NCI-H2227 treated with DMSO at 0.1 percent for 48 hours (cell line): Measurements from ENCODE around the gene PRR22.
"Not testable (repeated sequence)": the region's sequence is repeated elsewhere in the genome, so short reads cannot be mapped to it uniquely, and the experiment has no call there.

Experiments
- DNase-seq: peaks from one replicate; lab custom pipeline; 2025; lab: John Stamatoyannopoulos, UW

PRR22 gene

GRCh38 chr19:5751709-5752108 is 32.8 kb downstream of the PRR22 start:
- DNase-seq, result no peak

- DNase-seq, result no peak
Observed at GRCh38 chr19:5749505-5749904, 35.0 kb downstream of the PRR22 start.

GRCh38 chr19:5748920-5749319 is 35.6 kb downstream of the PRR22 start:
- DNase-seq, result peak; percentile 29

- not testable (repeated sequence) for DNase-seq
Observed at GRCh38 chr19:5744999-5745398, 39.5 kb downstream of the PRR22 start.

GRCh38 chr19:5743630-5744029 is 40.9 kb downstream of the PRR22 start:
- DNase-seq, result no peak

GRCh38 chr19:5742051-5742450 is 42.5 kb downstream of the PRR22 start:
- DNase-seq, result no peak

DNA sequence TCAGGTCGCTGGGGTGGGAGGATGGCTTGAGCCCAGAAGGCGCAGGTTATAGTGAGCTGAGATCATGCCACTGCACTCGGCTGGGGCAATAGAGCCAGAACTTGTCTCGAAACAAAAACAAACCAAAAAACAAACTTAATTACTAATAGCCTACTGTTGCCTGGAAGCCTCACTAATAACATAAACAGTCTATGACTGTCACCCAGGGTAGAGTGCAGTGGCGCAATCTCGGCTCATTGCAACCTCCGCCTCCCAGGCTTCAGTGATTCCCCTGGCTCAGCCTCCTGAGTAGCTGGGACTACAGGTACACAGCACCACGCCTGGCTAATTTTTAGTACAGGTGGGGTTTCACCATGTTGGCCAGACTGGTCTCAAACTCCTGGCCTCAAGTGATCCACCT is 46.1 kb downstream of the PRR22 start:
- DNase-seq, result no peak

DNA sequence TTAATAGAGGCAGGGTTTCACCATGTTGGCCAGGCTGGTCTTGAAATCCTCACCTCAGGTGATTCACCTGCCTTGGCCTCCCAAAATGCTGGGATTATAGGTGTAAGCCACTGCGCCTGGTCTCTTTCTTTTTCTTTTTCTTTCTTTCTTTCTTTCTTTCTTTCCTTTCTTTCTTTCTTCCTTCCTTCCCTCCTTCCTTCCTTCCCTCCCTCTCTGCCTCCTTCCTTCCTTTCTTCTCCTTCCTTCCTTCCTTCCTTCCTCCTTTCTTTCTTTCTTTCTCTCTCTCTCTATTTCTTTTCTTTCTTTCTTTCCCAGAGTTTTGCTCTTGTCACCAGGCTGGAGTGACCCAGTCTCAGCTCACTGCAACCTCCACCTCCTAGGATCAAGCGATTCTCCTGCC is 51.4 kb downstream of the PRR22 start:
- DNase-seq, result not testable (repeated sequence)
